Heart right ventricle (tissue), 16 donors: ENCODE data around the gene ARHGEF19. TPM values are rescaled to one million over a fixed set of nuclear protein-coding genes. Genes with fewer than 3 reads are reported as not detected.

Experiments used
- ATAC-seq, 8 donors: fragments of 200-7000 bp; cut with Tn5 transposase; one replicate each; pipeline ENCODE4 v1.9.1; 2020; ENCODE audit warnings: mild to moderate bottlenecking in 8 of 8, moderate library complexity in 8 of 8, moderate number of reproducible peaks in 1 of 8
- DNase-seq, 2 donors: peaks; one replicate each; pipeline ENCODE4 v3.0.0-alpha.2; 2020
- H3K27ac ChIP-seq, 10 donors: fragments of 200-600 bp; sonication (generic) in 2 of 10; one replicate each; pipeline versions ENCODE4 v1.5.0 to v1.8.0; 2020 to 2022; ENCODE audit warnings: mild to moderate bottlenecking in 3 of 10
- H3K27me3 ChIP-seq, 7 donors: fragments of 200-600 bp; one replicate each; pipeline ENCODE4 v1.8.0; 2021 to 2022; ENCODE audit warnings: mild to moderate bottlenecking in 2 of 7
- H3K36me3 ChIP-seq, 9 donors: fragments of 200-600 bp; sonication (generic) in 1 of 9; one replicate each; pipeline versions ENCODE4 v1.5.0 to v1.8.0; 2020 to 2022; ENCODE audit warnings: mild to moderate bottlenecking in 2 of 9
- H3K4me1 ChIP-seq, 9 donors: fragments of 200-600 bp; sonication (generic) in 1 of 9; one replicate each; pipeline versions ENCODE4 v1.5.0 to v1.8.0; 2020 to 2022; ENCODE audit warnings: mild to moderate bottlenecking in 4 of 9
- H3K4me3 ChIP-seq, 10 donors: fragments of 200-600 bp; sonication (generic) in 2 of 10; one replicate each; pipeline versions ENCODE4 v1.5.0 to v1.8.0; 2020 to 2022; ENCODE audit warnings: mild to moderate bottlenecking in 7 of 10, moderate library complexity in 2 of 10
- H3K9me3 ChIP-seq, 11 donors: fragments of 200-600 bp in 10 of 11; sonication (generic) in 2 of 11; one replicate each; pipeline versions ENCODE4 v1.5.0 to v1.8.0; 2013 to 2022; ENCODE audit warnings: mild to moderate bottlenecking in 2 of 11, control low read depth in 1 of 11, moderate library complexity in 1 of 11
- CTCF ChIP-seq, 9 donors: fragments of 200-600 bp; sonication (generic) in 2 of 9; IDR thresholded peaks; one replicate each; pipeline versions ENCODE4 v1.5.0 to v1.8.0; 2021 to 2022; ENCODE audit warnings: antibody characterized with exemption in 9 of 9, mild to moderate bottlenecking in 5 of 9, moderate library complexity in 1 of 9
- whole genome bisulfite sequencing, 2 donors: extraction: QIAGEN DNeasy Blood & Tissue Kit; methylation state at CpG; one replicate each; pipeline ENCODE4 v1.1.7; 2013; ENCODE audit warnings: inconsistent platforms in 1 of 2; 5-methylcytosine and 5-hydroxymethylcytosine counted together
- intact Hi-C, 10 donors: fragments of 100-400 bp; cut with DNase I; formaldehyde crosslinking; loops; one replicate each; pipeline versions ENCODE4 v1.11.1 to v1.14.2; 2022
- polyA plus RNA-seq, 2 donors: library from polyadenylated mRNA; stranded (reverse); fragments of 200-250 nt; gene quantifications; one replicate each; pipeline ENCODE4 v1.2.3, GENCODE V29; 2013
- total RNA-seq, 10 donors: library from RNA; stranded (reverse); fragmentation: NEBNext Ultra II Directional in 3 of 10; extraction: Animal tissue kit (Norgen Biotek cat#: 25700) in 3 of 10; gene quantifications; one replicate each; pipeline versions ENCODE4 v1.2.1 to v1.2.4, GENCODE V29; 2021 to 2023
- donor health status: Arrhythmogenic right ventricular cardiomyopathy.
- donor health status: ischemic (EF 13 %, LVEDD 7.1; RV severe dilation, severe dysfunction).
- donor health status: healthy with polysubstance abuse.
- donor health status: DM: no; HTN: yes; CAD: no.
- donor health status: DM: no; HTN: no; CAD: no.
- donor health status: ischemic (EF 25% LVEDD 6.9; RV normal size, moderate dysfunction).
- donor health status: ischemic (EF 25% LVEDD 5.7; RV mildly dilated, moderate dysfunction).
- donor health status: healthy.
- donor health status: DM: yes; HTN: yes; CAD: no.
- donor health status: Ischemic cardiomyopathy.
- donor health status: ischemic (EF 35%, LVEDD 5.7; RV mildly dilated, moderate dysfunction).
- donor health status: nonischemic (EF 11% LVEDD 7.7; RV severe dilation, severe dysfunction).
- donor health status: DM: yes; HTN: yes; CAD: no.
- donor health status: PGD.
- donor health status: ischemic (EF 29% LVEDD 5.4; RV normal size, mild dysfunction).
- donor health status: nonischemic (EF 23%, LVEDD 6.1; RV moderate dilation, normal function).

The ARHGEF19 gene
- total and polyA plus RNA-seq, 12 donors, result 0.49 to 5.4 (median 1.6) TPM

GRCh38 chr1:16153096-16153998 is 59.1 kb downstream of the ARHGEF19 start:
- no peaks in the 10 kb centered on the region for H3K9me3 ChIP-seq
- peak overlapping the region; percentile 69 to 97 (median 94) for H3K27ac ChIP-seq
- H3K4me3 ChIP-seq, result peak overlapping the region; percentile 57 to 95 (median 81)
- WGBS, 2 donors, result 53 to 54% methylated on average over 13 of the region's 13 CpGs
- DNase-seq, result no peak
- peaks cover 36 to 80% (median 58%) of the 10 kb centered on the region in 9 donors for H3K4me1 ChIP-seq
- H3K27me3 ChIP-seq, result peaks cover 0 to 33% (median 0%) of the 10 kb centered on the region in 7 donors
- H3K36me3 ChIP-seq, result peaks cover 0 to 25% (median 17%) of the 10 kb centered on the region in 9 donors
- ATAC-seq, result no peak
- intact Hi-C loops, result loop anchor here in 1 of 10 donors (5.0 kb wide), 1 partner anchor 34 kb away; no protein-coding TSS in a partner anchor
- TF ChIP-seq CTCF (IDR thresholded peaks at IDR 0.05), result no peak

- intact Hi-C loops, result loop anchor here in 1 of 10 donors (5.0 kb wide), 1 partner anchor 35 kb away; no protein-coding TSS in a partner anchor
- no peak for TF ChIP-seq CTCF (IDR thresholded peaks at IDR 0.05)
- DNase-seq, result peak; percentile 53 to 59
- Histone ChIP-seq H3K4me3 (peak overlapping the region; percentile 57 to 95 (median 81)), H3K27ac (peak overlapping the region; percentile 69 to 97 (median 94)), H3K27me3 (peaks cover 0 to 33% (median 0%) of the 10 kb centered on the region in 7 donors), H3K9me3 (no peaks in the 10 kb centered on the region), H3K36me3 (peaks cover 0 to 33% (median 21%) of the 10 kb centered on the region in 9 donors), H3K4me1 (peaks cover 37 to 84% (median 66%) of the 10 kb centered on the region in 9 donors)
- ATAC-seq, result peak in 7 of 8 donors; percentile 0 to 44 (median 20)
- WGBS, 2 donors, result 42 to 53% methylated on average over 16 of the region's 16 CpGs
Observed at GRCh38 chr1:16152481-16153087, 59.9 kb downstream of the ARHGEF19 start.

- Histone ChIP-seq H3K36me3 (peaks cover 0 to 39% (median 21%) of the 10 kb centered on the region in 9 donors), H3K9me3 (no peaks in the 10 kb centered on the region), H3K4me1 (peaks cover 40 to 84% (median 72%) of the 10 kb centered on the region in 9 donors), H3K27me3 (peaks cover 0 to 33% (median 0%) of the 10 kb centered on the region in 7 donors), H3K4me3 (peak overlapping the region in 9 of 10 donors; percentile 22 to 89 (median 74)), H3K27ac (peak overlapping the region; percentile 69 to 97 (median 94))
- 75 to 85% methylated on average over 4 of the region's 4 CpGs for WGBS, 2 donors
- DNase-seq (no peak), ATAC-seq (no peak)
- TF ChIP-seq CTCF (IDR thresholded peaks at IDR 0.05), result no peak
- intact Hi-C loops, result loop anchor here in 1 of 10 donors (5.0 kb wide), 1 partner anchor 35 kb away; no protein-coding TSS in a partner anchor
Observed at GRCh38 chr1:16151995-16152384, 60.5 kb downstream of the ARHGEF19 start.
